ENCODE data around the gene BICD1.
A peak's percentile ranks its signal among the peaks of the same experiment; 100 is the strongest.
"Not testable (repeated sequence)": the region's sequence is repeated elsewhere in the genome, so short reads cannot be mapped to it uniquely, and the experiment has no call there.

BICD1 gene

GRCh38 chr12:32146074-32146873 lies 39.6 kb downstream of the BICD1 start:
- no peak for DNase-seq (ENCODE audit: low spot score)

GRCh38 chr12:32148372-32148771 lies 41.7 kb downstream of the BICD1 start:
- no peak for DNase-seq (ENCODE audit: low spot score)

- DNase-seq (ENCODE audit: low spot score) = no peak
Observed at GRCh38 chr12:32149489-32149888, 42.8 kb downstream of the BICD1 start.

GRCh38 chr12:32151086-32151485 lies 44.4 kb downstream of the BICD1 start:
- peak; percentile 58 for DNase-seq (ENCODE audit: low spot score)

GRCh38 chr12:32151552-32151951 lies 44.9 kb downstream of the BICD1 start:
- DNase-seq (ENCODE audit: low spot score) = no peak

GRCh38 chr12:32155041-32155440 lies 48.4 kb downstream of the BICD1 start:
- DNase-seq (ENCODE audit: low spot score) = no peak

- peak; percentile 58 for DNase-seq (ENCODE audit: low spot score)
Observed at GRCh38 chr12:32155961-32156529, 49.4 kb downstream of the BICD1 start.

GRCh38 chr12:32158525-32158924 lies 51.9 kb downstream of the BICD1 start:
- no peak for DNase-seq (ENCODE audit: low spot score)

- no peak for DNase-seq (ENCODE audit: low spot score)
Observed at GRCh38 chr12:32159381-32159780, 52.7 kb downstream of the BICD1 start.

GRCh38 chr12:32159925-32160324 lies 53.3 kb downstream of the BICD1 start:
- DNase-seq (ENCODE audit: low spot score) = peak; percentile 85

- DNase-seq (ENCODE audit: low spot score) = no peak
Observed at GRCh38 chr12:32161058-32161457, 54.4 kb downstream of the BICD1 start.

- no peak for DNase-seq (ENCODE audit: low spot score)
Observed at GRCh38 chr12:32163596-32163995, 56.9 kb downstream of the BICD1 start.

- DNase-seq (ENCODE audit: low spot score) = peak; percentile 63
Observed at GRCh38 chr12:32166510-32166909, 59.9 kb downstream of the BICD1 start.

GRCh38 chr12:32170437-32170998 lies 63.9 kb downstream of the BICD1 start:
- DNase-seq (ENCODE audit: low spot score) = no peak

GRCh38 chr12:32171211-32171610 lies 64.6 kb downstream of the BICD1 start:
- DNase-seq (ENCODE audit: low spot score) = no peak

- DNase-seq (ENCODE audit: low spot score) = no peak
Observed at GRCh38 chr12:32176606-32177005, 70.0 kb downstream of the BICD1 start.

- DNase-seq (ENCODE audit: low spot score) = no peak
Observed at GRCh38 chr12:32178341-32179010, 71.8 kb downstream of the BICD1 start.

- no peak for DNase-seq (ENCODE audit: low spot score)
Observed at GRCh38 chr12:32179011-32179395, 72.4 kb downstream of the BICD1 start.

- no peak for DNase-seq (ENCODE audit: low spot score)
Observed at GRCh38 chr12:32181498-32182175, 75.0 kb downstream of the BICD1 start.

- no peak for DNase-seq (ENCODE audit: low spot score)
Observed at GRCh38 chr12:32183650-32184049, 77.0 kb downstream of the BICD1 start.

- DNase-seq (ENCODE audit: low spot score) = not testable (repeated sequence)
Observed at GRCh38 chr12:32187127-32187526, 80.5 kb downstream of the BICD1 start.

GRCh38 chr12:32191445-32191844 lies 84.8 kb downstream of the BICD1 start:
- DNase-seq (ENCODE audit: low spot score) = no peak

All from D341Med (cell line).